Stimulated activated memory B cell treated with anti-CD40 and anti-IgM and Interleukin-4, amounts not matched to agents 10 μg/mL and 1 μg/mL and 100 μg/mL, for 72 hours (primary cell): Measurements from ENCODE around the gene SLC35A3.
"Not testable (repeated sequence)": the region's sequence is repeated elsewhere in the genome, so short reads cannot be mapped to it uniquely, and the experiment has no call there.

Experiments used
- ATAC-seq: fragments of 150-1000 bp; cut with Tn5 transposase; 2 replicates; pipeline ENCODE4 v1.10.0; 2021
- H3K27ac Mint-ChIP-seq: one replicate; pipeline ENCODE4 v1.8.0; 2022; ENCODE audit warnings: mild to moderate bottlenecking, mixed read lengths
- H3K27me3 Mint-ChIP-seq: one replicate; pipeline ENCODE4 v1.8.0; 2022; ENCODE audit warnings: mixed read lengths
- H3K36me3 Mint-ChIP-seq: one replicate; pipeline ENCODE4 v1.8.0; 2022; ENCODE audit warnings: mixed read lengths
- H3K4me1 Mint-ChIP-seq: one replicate; pipeline ENCODE4 v1.8.0; 2022; ENCODE audit warnings: mixed read lengths
- H3K4me3 Mint-ChIP-seq: one replicate; pipeline ENCODE4 v1.8.0; 2022; ENCODE audit warnings: mild to moderate bottlenecking, moderate library complexity, mixed read lengths
- H3K9me3 Mint-ChIP-seq: one replicate; pipeline ENCODE4 v1.8.0; 2022; ENCODE audit warnings: mixed read lengths

Gene SLC35A3

DNA sequence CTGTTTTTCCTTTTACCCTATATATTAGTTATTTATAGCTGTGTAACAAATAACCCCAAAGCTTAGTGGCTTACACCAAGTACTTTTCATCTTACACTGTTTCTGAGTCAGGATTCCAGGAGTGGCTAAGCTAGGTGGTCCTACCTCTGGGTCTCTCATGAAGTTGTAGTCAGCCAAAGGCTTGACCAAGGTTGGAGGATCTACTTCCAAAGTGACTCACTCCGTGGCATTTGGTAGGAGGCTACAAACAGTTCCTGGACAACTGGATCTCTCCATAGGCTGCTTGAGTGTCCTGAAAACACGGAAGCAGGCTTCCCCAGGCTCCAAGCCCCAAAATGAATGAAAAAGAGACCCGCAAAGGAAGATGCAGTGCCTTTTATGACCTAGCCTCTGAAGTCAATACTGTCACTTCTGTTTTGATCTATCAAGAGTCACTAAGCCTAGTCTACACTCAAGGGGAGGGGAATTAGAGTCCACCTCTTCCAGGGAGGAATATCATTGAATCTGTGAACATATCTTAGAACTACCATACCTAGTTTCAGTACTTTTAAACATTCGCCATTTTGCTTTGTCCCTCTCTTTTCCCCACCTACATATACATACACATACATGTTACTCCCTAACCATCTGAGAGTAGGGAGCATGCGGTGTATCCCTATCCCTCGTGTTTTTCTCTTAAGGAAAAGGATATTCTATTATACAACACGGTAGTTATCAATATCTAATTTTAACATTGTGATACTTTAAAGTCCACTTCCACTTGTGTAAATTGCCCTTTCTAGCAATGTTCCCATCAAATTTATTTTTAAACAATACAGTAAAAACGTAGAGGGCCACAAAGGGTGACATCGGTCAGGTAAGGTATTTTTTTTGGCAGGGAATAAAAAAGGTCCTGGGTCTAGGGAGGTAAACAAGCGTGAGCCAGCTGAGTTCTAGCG lies 67.2 kb downstream of the SLC35A3 start:
- H3K4me3 Mint-ChIP-seq = peak overlapping the region; percentile 92
- H3K27me3 Mint-ChIP-seq = no peaks in the 10 kb centered on the region
- peak overlapping the region; percentile 89 for H3K27ac Mint-ChIP-seq
- peaks cover 50% of the 10 kb centered on the region for H3K4me1 Mint-ChIP-seq
- ATAC-seq = no peak
- H3K9me3 Mint-ChIP-seq = no peaks in the 10 kb centered on the region
- H3K36me3 Mint-ChIP-seq = peaks cover 10% of the 10 kb centered on the region

DNA sequence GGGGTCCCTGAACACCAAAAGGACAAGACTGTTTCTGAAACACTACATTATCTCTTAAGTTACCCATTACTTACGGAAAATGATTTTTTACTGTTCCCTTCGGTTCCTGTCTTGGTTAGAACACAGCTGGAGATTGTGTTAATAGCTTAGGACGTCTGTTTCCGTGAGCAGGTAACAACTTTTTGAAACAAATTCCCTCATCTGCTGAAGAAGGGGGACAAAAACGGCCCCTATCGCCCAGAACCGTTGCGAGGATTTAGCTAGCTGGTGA lies 67.8 kb downstream of the SLC35A3 start:
- Mint-ChIP-seq H3K9me3 (no peaks in the 10 kb centered on the region), H3K4me1 (peaks cover 56% of the 10 kb centered on the region)

DNA sequence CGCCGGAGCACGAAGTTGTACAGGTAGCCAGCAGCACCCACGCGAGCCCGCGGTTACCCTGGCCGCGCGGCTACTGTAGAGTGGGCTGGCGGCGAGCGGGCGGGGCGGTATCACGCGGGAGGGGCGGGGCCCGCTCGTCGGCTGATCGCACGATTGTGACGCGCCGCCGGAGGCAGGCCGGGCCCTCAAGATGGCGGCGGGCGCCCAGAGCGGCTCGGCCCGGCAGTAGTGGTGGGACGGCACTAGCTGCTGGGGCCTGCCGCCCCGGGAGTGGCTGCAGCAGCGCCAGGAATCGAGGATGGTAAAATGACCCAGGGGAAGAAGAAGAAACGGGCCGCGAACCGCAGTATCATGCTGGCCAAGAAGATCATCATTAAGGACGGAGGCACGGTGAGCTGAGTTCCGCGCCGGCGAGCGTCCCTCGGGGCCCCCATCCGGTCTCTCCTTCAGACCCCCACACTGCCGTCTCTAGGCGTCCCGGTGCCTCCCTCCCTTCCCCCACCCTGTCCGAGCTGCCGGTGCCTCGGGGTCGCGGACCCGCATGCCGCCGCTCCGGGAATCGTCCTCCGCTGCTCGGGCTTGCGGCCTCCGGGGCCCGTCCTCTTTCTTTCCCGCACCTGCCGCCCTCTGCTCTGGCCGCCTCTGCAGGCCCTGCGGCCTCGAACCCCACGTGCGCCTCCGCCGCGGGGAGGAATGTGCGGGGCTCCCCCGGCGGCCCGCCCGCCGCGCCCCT lies 68.3 kb downstream of the SLC35A3 start:
- H3K4me1 Mint-ChIP-seq = peaks cover 61% of the 10 kb centered on the region
- peak; percentile 98 for ATAC-seq
- peaks cover 10% of the 10 kb centered on the region for H3K36me3 Mint-ChIP-seq
- peak overlapping the region; percentile 89 for H3K27ac Mint-ChIP-seq
- H3K9me3 Mint-ChIP-seq = no peaks in the 10 kb centered on the region
- no peaks in the 10 kb centered on the region for H3K27me3 Mint-ChIP-seq
- H3K4me3 Mint-ChIP-seq = peak overlapping the region; percentile 92

More for the DNA sequence above, 67.8 kb downstream of the SLC35A3 start:
- Mint-ChIP-seq H3K27me3 (no peaks in the 10 kb centered on the region), H3K36me3 (peaks cover 10% of the 10 kb centered on the region), H3K4me3 (peak overlapping the region; percentile 92), H3K27ac (peak overlapping the region; percentile 89)
- no peak for ATAC-seq

DNA sequence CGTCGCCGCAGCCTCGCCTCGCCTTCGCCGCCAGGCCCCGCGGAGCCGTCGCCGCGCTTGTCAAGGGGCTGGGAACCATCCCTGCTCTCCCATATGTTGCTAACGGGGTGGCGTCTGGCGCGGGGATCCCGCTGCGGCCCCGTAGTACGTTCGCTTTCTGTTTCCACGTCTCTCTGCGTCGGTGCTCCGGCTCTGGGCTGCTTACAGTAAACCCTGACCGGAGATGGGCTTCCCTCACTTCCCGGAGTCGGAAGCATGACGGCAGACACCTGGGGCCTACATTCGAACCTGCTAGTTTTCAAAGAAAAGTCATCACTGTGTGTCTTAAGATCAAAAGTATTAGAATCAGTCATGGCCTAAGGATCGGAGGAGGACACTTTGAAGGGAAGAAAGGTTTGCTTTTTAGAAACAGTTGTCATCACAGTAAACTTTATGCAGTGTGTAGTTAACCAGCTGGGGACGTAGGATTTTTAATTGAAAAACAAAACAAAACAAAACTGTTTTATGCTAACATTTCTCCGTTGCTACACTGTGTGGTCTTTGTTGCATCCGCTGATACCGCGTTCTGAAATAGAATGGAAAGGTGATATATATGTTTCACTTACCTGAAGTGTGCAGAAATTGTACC lies 69.0 kb downstream of the SLC35A3 start:
- Mint-ChIP-seq H3K4me3 (peak overlapping the region; percentile 92), H3K27me3 (no peaks in the 10 kb centered on the region), H3K9me3 (no peaks in the 10 kb centered on the region), H3K4me1 (peaks cover 67% of the 10 kb centered on the region), H3K36me3 (peaks cover 14% of the 10 kb centered on the region), H3K27ac (peak overlapping the region; percentile 89)
- peak; percentile 74 for ATAC-seq

DNA sequence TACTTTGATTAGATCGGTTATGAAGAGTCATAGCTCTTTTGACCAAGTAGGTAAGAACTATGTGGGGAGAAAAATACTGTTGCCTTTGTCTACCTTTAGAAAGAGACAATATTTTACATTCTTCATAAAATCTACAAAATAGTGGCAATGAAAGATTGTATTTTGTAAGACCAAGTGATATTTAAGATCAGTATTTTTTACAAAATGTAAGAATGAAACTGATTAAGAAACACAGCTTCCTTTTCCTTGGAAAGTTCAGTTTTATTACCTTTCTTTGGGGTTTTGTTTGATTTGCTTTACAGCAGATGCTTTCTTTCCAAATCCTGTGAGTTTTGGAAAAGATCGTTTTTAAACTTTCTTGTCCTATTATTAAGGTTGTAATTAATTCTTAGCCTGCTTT lies 69.8 kb downstream of the SLC35A3 start:
- Mint-ChIP-seq H3K27ac (peak overlapping the region; percentile 89), H3K9me3 (no peaks in the 10 kb centered on the region), H3K27me3 (no peaks in the 10 kb centered on the region), H3K36me3 (peaks cover 16% of the 10 kb centered on the region), H3K4me3 (peak overlapping the region; percentile 92), H3K4me1 (peaks cover 69% of the 10 kb centered on the region)
- no peak for ATAC-seq

DNA sequence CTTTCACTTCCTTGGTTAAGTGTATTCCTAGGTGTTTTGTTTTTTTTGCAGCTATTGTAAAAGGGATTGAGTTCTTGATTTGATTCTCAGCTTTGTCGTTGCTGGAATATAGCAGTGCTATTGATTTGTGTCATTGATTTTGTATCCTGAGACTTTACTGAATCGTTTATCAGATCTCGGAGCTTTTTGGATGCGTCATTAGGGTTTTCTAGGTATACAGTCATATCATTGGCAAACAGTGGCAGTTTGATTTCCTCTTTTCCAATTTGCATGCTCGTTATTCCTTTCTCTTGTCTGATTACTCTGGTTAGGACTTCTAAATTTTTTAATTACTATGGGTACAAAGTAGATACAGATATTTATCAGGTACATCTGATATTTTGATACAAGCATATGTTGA lies 75.4 kb downstream of the SLC35A3 start:
- Mint-ChIP-seq H3K36me3 (peaks cover 34% of the 10 kb centered on the region), H3K4me1 (peaks cover 90% of the 10 kb centered on the region), H3K9me3 (no peaks in the 10 kb centered on the region), H3K4me3 (peak overlapping the region; percentile 16), H3K27me3 (no peaks in the 10 kb centered on the region), H3K27ac (peak overlapping the region; percentile 41)
- no peak for ATAC-seq

DNA sequence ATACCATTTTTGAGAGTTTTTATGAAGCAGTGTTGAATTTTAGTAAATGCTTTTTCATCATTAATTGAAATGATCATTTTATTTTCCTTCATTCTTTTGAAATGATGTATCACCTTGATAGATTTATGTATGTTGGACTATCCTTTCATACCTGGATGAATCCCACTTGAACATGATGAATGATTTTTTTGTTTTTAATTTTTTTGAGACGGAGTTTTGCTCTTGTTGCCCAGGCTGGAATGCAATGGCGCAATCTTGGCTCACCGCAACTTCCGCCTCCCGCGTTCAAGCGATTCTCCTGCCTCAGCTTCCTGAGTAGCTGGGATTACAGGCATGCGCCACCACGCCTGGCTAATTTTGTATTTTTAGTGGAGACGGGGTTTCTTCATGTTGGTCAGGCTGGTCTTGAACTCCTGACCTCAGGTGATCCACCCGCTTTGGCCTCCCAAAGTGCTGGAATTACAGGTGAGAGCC lies 77.5 kb downstream of the SLC35A3 start:
- H3K27me3 Mint-ChIP-seq, H3K9me3 Mint-ChIP-seq, ATAC-seq: not testable (repeated sequence)
- Mint-ChIP-seq H3K27ac (peak overlapping the region; percentile 70), H3K4me3 (peak overlapping the region; percentile 75), H3K36me3 (peaks cover 34% of the 10 kb centered on the region), H3K4me1 (peaks cover 75% of the 10 kb centered on the region)

DNA sequence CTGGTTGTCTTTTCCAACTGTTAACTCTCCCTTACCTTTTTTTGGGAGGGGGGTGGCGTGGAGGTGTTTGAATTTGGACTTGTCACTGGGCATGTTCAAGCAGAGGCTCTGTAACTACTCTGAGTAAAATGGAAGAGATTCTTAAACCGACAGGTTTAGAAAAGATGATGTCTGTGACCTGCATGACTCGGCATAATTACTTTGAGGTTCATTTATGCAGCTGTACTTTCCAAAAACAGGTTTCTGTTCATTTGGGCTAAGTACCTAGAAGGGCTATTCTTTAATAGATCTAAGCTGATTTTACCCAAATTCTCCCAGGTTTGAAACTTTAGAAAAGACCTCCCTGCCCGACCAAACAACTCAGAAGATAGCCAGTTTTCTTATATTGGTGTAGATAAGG lies 80.3 kb downstream of the SLC35A3 start:
- Mint-ChIP-seq H3K9me3 (no peaks in the 10 kb centered on the region), H3K4me1 (peaks cover 54% of the 10 kb centered on the region), H3K36me3 (peaks cover 29% of the 10 kb centered on the region), H3K27ac (peak overlapping the region; percentile 70), H3K27me3 (no peaks in the 10 kb centered on the region), H3K4me3 (no peak overlapping the region)
- ATAC-seq = no peak

DNA sequence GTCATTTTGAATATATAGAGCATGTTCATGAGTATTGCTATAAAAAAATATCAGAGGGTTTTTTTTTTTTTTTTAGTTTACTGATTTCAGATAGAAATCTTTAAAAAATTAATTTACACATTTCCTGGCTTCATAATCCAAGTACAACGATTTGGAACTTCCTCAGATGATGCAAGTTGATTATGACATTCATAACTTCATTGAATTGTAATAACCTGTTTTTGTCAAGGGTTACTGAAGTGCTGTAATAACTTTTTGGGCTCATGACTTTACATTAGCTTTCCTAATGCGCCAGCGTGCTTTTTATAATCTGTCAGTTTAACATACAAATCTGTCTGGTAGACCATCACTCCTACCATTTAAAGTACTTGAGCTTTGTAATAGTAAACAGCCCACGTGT lies 81.6 kb downstream of the SLC35A3 start:
- ATAC-seq = no peak
- Mint-ChIP-seq H3K36me3 (peaks cover 34% of the 10 kb centered on the region), H3K4me1 (peaks cover 52% of the 10 kb centered on the region), H3K27me3 (no peaks in the 10 kb centered on the region), H3K27ac (no peak overlapping the region), H3K9me3 (no peaks in the 10 kb centered on the region), H3K4me3 (no peak overlapping the region)

DNA sequence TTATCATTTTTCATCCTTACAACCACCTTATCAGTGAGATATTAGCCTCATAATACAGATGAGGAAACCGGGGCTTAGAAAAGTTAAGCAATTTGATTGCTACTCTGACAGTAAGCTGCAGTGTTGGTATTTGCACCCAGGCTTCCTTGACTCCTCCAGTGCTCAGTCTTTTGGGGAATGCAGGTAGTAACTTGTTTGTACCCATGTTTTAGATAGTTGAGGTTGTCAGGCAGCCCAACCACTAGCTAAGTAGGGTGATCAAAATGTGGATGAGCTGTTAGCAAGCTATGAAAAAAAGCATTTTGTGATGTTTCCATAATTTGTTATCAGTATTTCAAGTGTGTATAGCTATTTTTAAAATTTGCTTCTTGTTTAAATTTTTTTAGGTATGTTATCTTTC lies 82.1 kb downstream of the SLC35A3 start:
- Mint-ChIP-seq H3K4me1 (peaks cover 52% of the 10 kb centered on the region), H3K36me3 (peaks cover 39% of the 10 kb centered on the region), H3K9me3 (no peaks in the 10 kb centered on the region), H3K27ac (no peak overlapping the region), H3K27me3 (no peaks in the 10 kb centered on the region), H3K4me3 (no peak overlapping the region)
- no peak for ATAC-seq

DNA sequence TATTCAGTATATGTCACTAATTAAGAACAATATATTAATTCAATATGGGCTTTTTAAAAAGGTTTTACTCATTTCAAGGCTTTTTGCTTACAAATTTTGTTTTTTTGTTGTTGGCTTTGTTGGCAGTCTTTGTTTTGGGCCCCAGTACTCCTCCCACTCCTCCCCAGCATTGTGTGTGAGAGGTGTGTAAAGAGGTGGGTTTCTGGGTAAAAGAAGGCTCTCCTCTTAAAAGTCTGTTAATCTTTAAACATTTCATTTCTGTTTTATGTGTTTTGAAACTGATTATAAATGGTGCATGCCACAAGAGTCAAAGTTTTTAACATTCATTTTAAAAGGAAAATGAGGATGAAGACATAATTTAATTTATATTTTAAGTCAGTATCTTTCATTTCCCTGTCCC lies 83.3 kb downstream of the SLC35A3 start:
- Mint-ChIP-seq H3K27ac (no peak overlapping the region), H3K36me3 (peaks cover 47% of the 10 kb centered on the region), H3K9me3 (no peaks in the 10 kb centered on the region), H3K27me3 (no peaks in the 10 kb centered on the region), H3K4me1 (peaks cover 49% of the 10 kb centered on the region), H3K4me3 (no peak overlapping the region)
- no peak for ATAC-seq

DNA sequence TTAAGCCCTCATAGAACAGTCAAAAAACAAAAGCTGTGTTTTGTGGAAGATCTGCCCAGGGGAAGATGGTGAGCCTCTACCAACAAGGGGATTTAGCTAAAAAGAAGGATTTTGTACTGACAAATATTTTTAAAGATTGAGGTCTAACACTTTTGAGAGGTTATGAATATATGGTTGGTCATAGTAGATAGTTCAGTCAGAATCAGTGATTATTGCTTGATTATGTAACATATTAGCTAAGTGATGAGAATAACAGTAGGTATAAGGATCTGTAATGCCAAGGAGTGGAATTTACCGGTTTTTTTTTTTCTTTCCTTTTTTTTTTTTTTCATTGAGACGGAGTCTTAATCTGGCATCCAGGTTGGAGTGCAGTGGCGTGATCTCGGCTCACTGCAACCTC lies 83.9 kb downstream of the SLC35A3 start:
- Mint-ChIP-seq H3K36me3 (peaks cover 42% of the 10 kb centered on the region), H3K27ac (no peak overlapping the region)

DNA sequence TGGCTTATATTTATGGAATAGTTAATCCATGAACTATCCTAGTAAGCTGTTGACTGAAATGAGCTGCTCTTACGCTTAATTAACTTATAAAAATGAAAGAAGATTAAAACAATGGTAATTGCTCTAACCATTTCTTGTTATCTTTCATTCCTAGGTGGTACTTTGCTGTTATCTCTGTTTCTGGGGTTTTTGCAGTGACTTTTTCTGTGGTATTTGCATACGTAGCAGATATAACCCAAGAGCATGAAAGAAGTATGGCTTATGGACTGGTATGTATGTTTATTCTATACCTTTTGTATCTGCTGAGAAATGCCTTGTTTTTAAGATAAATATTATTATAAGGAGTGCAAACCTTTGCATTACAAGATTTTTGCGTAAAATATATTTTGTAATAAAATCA lies 91.9 kb downstream of the SLC35A3 start:
- Mint-ChIP-seq H3K27ac (no peak overlapping the region), H3K4me1 (peaks cover 34% of the 10 kb centered on the region), H3K4me3 (no peak overlapping the region), H3K9me3 (peaks cover 3% of the 10 kb centered on the region), H3K36me3 (peaks cover 48% of the 10 kb centered on the region), H3K27me3 (no peaks in the 10 kb centered on the region)
- no peak for ATAC-seq

More for the DNA sequence above, 83.9 kb downstream of the SLC35A3 start:
- ATAC-seq = no peak
- no peaks in the 10 kb centered on the region for H3K9me3 Mint-ChIP-seq
- H3K4me1 Mint-ChIP-seq = peaks cover 43% of the 10 kb centered on the region
- no peak overlapping the region for H3K4me3 Mint-ChIP-seq
- no peaks in the 10 kb centered on the region for H3K27me3 Mint-ChIP-seq

DNA sequence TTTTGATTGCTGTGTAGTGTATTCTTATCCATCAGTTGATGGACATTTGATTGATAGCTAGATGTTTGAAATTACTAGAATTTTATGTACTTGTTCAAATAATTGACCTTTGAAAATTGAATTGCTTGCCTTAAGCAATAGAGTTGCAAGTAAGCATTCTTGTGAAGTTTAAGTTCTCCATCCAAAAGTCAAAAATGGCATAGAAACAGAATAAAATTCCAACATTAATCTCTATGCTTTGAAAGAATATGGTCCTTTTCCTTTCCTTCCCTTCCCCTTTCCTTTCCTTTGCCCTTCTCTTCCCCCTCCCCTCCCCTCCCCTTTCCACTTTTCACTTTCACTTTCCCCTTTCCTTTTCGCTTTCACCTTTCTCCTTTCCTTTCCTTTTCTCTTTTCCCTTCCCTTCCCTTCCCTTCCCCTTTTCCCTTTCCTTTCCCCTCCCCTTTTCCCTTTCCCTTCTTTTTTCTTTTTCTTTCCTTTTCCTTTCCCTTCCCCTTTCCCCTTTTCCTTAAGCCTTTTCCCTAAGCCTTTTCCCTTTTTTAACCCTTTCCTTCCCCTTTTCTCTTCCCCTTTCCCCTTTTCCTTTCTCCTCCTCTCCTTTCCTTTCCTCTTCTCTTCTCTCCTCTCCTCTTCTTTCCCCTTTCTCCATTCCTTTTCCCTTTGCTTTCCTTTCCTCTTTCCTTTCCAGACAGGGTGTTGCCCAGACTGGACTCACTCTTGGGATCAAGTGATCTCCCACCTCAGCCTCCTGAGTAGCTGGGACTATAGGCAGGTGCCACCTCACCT lies 95.6 kb downstream of the SLC35A3 start:
- Mint-ChIP-seq H3K27me3 (no peaks in the 10 kb centered on the region), H3K27ac (peak overlapping the region; percentile 57), H3K4me3 (no peak overlapping the region), H3K4me1 (peaks cover 26% of the 10 kb centered on the region), H3K36me3 (peaks cover 48% of the 10 kb centered on the region), H3K9me3 (peaks cover 3% of the 10 kb centered on the region)
- ATAC-seq = no peak

DNA sequence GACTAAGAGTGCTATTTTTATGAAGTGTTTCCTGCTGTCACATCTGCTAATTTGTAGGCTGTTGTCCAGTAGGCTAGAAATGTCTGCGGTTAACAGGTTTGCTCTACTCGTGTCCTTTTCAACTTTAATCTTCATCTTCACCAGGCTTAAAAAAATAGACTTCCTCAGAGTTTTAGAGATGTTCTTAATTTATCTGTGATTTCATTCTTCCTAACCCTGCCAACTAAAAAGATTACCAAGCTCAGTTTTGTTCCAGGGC lies 96.1 kb downstream of the SLC35A3 start:
- peak overlapping the region; percentile 57 for H3K27ac Mint-ChIP-seq
- no peak for ATAC-seq
- peaks cover 26% of the 10 kb centered on the region for H3K4me1 Mint-ChIP-seq
- peaks cover 3% of the 10 kb centered on the region for H3K9me3 Mint-ChIP-seq
- no peak overlapping the region for H3K4me3 Mint-ChIP-seq
- H3K36me3 Mint-ChIP-seq = peaks cover 53% of the 10 kb centered on the region
- no peaks in the 10 kb centered on the region for H3K27me3 Mint-ChIP-seq
